GM23338 (cell line): ENCODE results near the gene NEK11. TPM values are rescaled to one million over a fixed set of nuclear protein-coding genes. Genes with fewer than 3 reads are reported as not detected.

Experiments used
- ATAC-seq: fragments of 200-7000 bp; cut with Tn5 transposase; 3 replicates; pipeline ENCODE4 v1.9.1; 2020
- DNase-seq: peaks from one replicate; pipeline ENCODE4 v3.0.0-alpha.2; 2015; ENCODE audit warnings: low spot score
- H2AFZ ChIP-seq: fragments of 200-600 bp; sonication (generic); 2 replicates; pipeline ENCODE4 v1.8.0; 2016; ENCODE audit warnings: antibody characterized with exemption, mild to moderate bottlenecking, moderate library complexity
- H3F3A ChIP-seq: fragments of 200-600 bp; sonication (generic); replicated peaks from 2 replicates; pipeline ENCODE4 v1.8.0; 2017; ENCODE audit warnings: antibody characterized with exemption, mixed run types, low read depth
- H3K27ac ChIP-seq: fragments of 200-600 bp; sonication (generic); 2 replicates; pipeline ENCODE4 v1.6.1; 2016; ENCODE audit warnings: low read depth
- H3K27me3 ChIP-seq: fragments of 200-600 bp; sonication (generic); 2 replicates; pipeline ENCODE4 v1.8.0; 2016; ENCODE audit warnings: mild to moderate bottlenecking, mixed run types, moderate library complexity; ENCODE audit not compliant: insufficient read depth
- H3K36me3 ChIP-seq: fragments of 200-600 bp; sonication (generic); 2 replicates; pipeline ENCODE4 v1.8.0; 2016; ENCODE audit warnings: mild to moderate bottlenecking; ENCODE audit not compliant: insufficient read depth
- H3K4me1 ChIP-seq: fragments of 200-600 bp; sonication (generic); 2 replicates; pipeline ENCODE4 v1.8.0; 2016; ENCODE audit warnings: mild to moderate bottlenecking, moderate library complexity; ENCODE audit not compliant: insufficient read depth
- H3K4me2 ChIP-seq: fragments of 200-600 bp; sonication (generic); 2 replicates; pipeline ENCODE4 v1.7.1; 2017; ENCODE audit warnings: mixed run types
- H3K4me3 ChIP-seq: fragments of 200-600 bp; sonication (generic); 2 replicates; pipeline ENCODE4 v1.6.1; 2016; ENCODE audit warnings: mixed run types
- H3K79me2 ChIP-seq: fragments of 200-600 bp; sonication (generic); replicated peaks from 2 replicates; pipeline ENCODE4 v1.8.0; 2017; ENCODE audit warnings: mild to moderate bottlenecking; ENCODE audit not compliant: insufficient read depth
- H3K9me2 ChIP-seq: fragments of 200-600 bp; sonication (generic); 2 replicates; pipeline ENCODE4 v1.8.0; 2017; ENCODE audit not compliant: insufficient read depth
- H4K20me1 ChIP-seq: fragments of 200-600 bp; sonication (generic); replicated peaks from 2 replicates; pipeline ENCODE4 v1.8.0; 2017; ENCODE audit warnings: mild to moderate bottlenecking; ENCODE audit not compliant: insufficient read depth
- H3K27ac Mint-ChIP-seq: 2 replicates; pipeline ENCODE4 v1.8.0; 2020; ENCODE audit warnings: inconsistent platforms, mild to moderate bottlenecking, moderate library complexity, mixed read lengths
- H3K27me3 Mint-ChIP-seq: 3 replicates; pipeline ENCODE4 v1.8.0; 2022; ENCODE audit warnings: low read depth, mild to moderate bottlenecking, moderate library complexity, mixed read lengths, inconsistent platforms; ENCODE audit not compliant: insufficient read depth, poor library complexity
- H3K36me3 Mint-ChIP-seq: 3 replicates; pipeline ENCODE4 v1.8.0; 2021; ENCODE audit warnings: low read depth, mild to moderate bottlenecking, inconsistent platforms, moderate library complexity, mixed read lengths
- H3K4me1 Mint-ChIP-seq: 3 replicates; pipeline ENCODE4 v1.8.0; 2020; ENCODE audit warnings: mild to moderate bottlenecking, inconsistent platforms, mixed read lengths
- H3K4me3 Mint-ChIP-seq: 3 replicates; pipeline ENCODE4 v1.8.0; 2021; ENCODE audit warnings: moderate library complexity, mild to moderate bottlenecking, inconsistent platforms, mixed read lengths
- H3K9me3 Mint-ChIP-seq: 3 replicates; pipeline ENCODE4 v1.8.0; 2020; ENCODE audit warnings: moderate library complexity, mild to moderate bottlenecking, inconsistent platforms, mixed read lengths
- CREB1 ChIP-seq: fragments of 250-450 bp; sonication (Bioruptor Pico); IDR thresholded peaks from 2 replicates; pipeline ENCODE4 v1.5.0; 2020; ENCODE audit warnings: low read depth, mild to moderate bottlenecking, moderate library complexity
- EZH2 ChIP-seq: fragments of 200-600 bp; sonication (generic); IDR thresholded peaks from one replicate; pipeline ENCODE4 v1.8.0; 2017; ENCODE audit warnings: antibody characterized with exemption, mild to moderate bottlenecking, low read depth; ENCODE audit not compliant: unreplicated experiment
- EZH2phosphoT487 ChIP-seq: fragments of 200-600 bp; sonication (generic); IDR thresholded peaks from one replicate; pipeline ENCODE4 v1.8.1; 2018; ENCODE audit warnings: antibody characterized with exemption; ENCODE audit not compliant: unreplicated experiment
- JUNB ChIP-seq: IDR thresholded peaks from one replicate; pipeline ENCODE4 v1.6.1; 2016; ENCODE audit warnings: antibody characterized with exemption; ENCODE audit not compliant: unreplicated experiment
- NANOG ChIP-seq: IDR thresholded peaks from 2 replicates; pipeline ENCODE4 v1.6.1; 2016; ENCODE audit warnings: antibody characterized with exemption, borderline replicate concordance
- POLR2AphosphoS5 ChIP-seq: IDR thresholded peaks from 2 replicates; pipeline ENCODE4 v1.6.1; 2016; ENCODE audit warnings: antibody characterized with exemption, low read depth
- STAT1 ChIP-seq: IDR thresholded peaks from one replicate; pipeline ENCODE4 v1.6.1; 2016; ENCODE audit warnings: antibody characterized with exemption; ENCODE audit not compliant: unreplicated experiment
- ZNF114 ChIP-seq: fragments of 250-450 bp; sonication (Bioruptor Pico); IDR thresholded peaks from 2 replicates; pipeline ENCODE4 v1.5.0; 2020; ENCODE audit warnings: mild to moderate bottlenecking, moderate library complexity
- ZNF331 ChIP-seq: fragments of 250-450 bp; sonication (Bioruptor Pico); IDR thresholded peaks from 2 replicates; pipeline ENCODE4 v1.5.0; 2020; ENCODE audit warnings: low read depth, mild to moderate bottlenecking, moderate library complexity
- polyA plus RNA-seq: library from polyadenylated mRNA; unstranded; fragments of >200 nt; fragmentation: Nextera tagmentation; extraction: Ambion mirVana; gene quantifications from 2 replicates; pipeline ENCODE4 v1.2.1, GENCODE V29; 2016
- total RNA-seq: library from RNA; depleted of rRNA; stranded (reverse); fragments of >200 nt; shearing (Covaris generic); gene quantifications from 2 replicates; pipeline ENCODE4 v1.2.3, GENCODE V29; 2014
- TF ChIP-seq, protein P1 (sequence below), 2 experiments: fragments of 200-600 bp in 1 of 2; sonication (generic) in 1 of 2; conservative IDR thresholded peaks; 2 replicates each; pipeline versions ENCODE4 v1.5.1 to v1.6.1; 2016 to 2017; ENCODE audit warnings: antibody characterized with exemption in 2 of 2, low read depth in 2 of 2, mild to moderate bottlenecking in 2 of 2, moderate library complexity in 1 of 2
- TF ChIP-seq, protein P2 (sequence below): IDR thresholded peaks from 2 replicates; pipeline ENCODE4 v1.6.1; 2016; ENCODE audit warnings: antibody characterized with exemption
- TF ChIP-seq, protein P3 (sequence below): IDR thresholded peaks from one replicate; pipeline ENCODE4 v1.6.1; 2018; ENCODE audit warnings: antibody characterized with exemption; ENCODE audit not compliant: unreplicated experiment

Gene NEK11
- total and polyA plus RNA-seq, 2 experiments from 2014 or later, result 0.80 to 1.1 TPM

DNA sequence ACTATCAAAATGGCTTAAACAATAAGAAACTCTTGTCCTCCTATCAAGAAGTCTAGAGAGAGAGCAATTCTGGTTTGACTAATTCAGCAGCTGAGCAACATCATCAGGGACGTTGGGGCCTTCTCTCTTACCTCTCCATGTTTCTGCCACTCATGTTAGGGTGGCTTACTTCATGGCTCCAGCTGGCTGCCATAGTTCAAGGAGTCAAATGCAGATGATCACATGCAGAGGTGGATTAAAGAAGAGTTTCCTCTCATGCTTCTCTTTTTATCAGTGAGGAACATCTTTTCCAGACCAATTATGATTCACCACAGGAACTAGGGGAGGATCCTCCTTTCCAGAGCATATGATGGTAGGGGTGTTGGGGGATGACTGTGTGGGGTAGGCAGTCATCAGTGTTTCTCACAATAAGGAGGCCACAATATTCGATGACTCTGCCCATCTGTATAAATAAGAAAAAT is 45.5 kb downstream of the NEK11 start:
- H3K9me2 ChIP-seq, result no peaks in the 10 kb centered on the region
- no peak overlapping the region for H2AFZ ChIP-seq
- H3K27ac Mint-ChIP-seq, result no peak overlapping the region
- H3K4me3 ChIP-seq, result no peak overlapping the region
- no peaks in the 10 kb centered on the region for H4K20me1 ChIP-seq
- TF ChIP-seq CREB1 (no peak), JUNB (no peak), NANOG (no peak), ZNF114 (CRISPR knock-in tag) (no peak)
- TF ChIP-seq, protein P1, sequence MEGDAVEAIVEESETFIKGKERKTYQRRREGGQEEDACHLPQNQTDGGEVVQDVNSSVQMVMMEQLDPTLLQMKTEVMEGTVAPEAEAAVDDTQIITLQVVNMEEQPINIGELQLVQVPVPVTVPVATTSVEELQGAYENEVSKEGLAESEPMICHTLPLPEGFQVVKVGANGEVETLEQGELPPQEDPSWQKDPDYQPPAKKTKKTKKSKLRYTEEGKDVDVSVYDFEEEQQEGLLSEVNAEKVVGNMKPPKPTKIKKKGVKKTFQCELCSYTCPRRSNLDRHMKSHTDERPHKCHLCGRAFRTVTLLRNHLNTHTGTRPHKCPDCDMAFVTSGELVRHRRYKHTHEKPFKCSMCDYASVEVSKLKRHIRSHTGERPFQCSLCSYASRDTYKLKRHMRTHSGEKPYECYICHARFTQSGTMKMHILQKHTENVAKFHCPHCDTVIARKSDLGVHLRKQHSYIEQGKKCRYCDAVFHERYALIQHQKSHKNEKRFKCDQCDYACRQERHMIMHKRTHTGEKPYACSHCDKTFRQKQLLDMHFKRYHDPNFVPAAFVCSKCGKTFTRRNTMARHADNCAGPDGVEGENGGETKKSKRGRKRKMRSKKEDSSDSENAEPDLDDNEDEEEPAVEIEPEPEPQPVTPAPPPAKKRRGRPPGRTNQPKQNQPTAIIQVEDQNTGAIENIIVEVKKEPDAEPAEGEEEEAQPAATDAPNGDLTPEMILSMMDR (conservative IDR thresholded peaks at IDR 0.05; ENCODE audit: low read depth in 2 of 2), result no peak
- TF ChIP-seq, protein P2, sequence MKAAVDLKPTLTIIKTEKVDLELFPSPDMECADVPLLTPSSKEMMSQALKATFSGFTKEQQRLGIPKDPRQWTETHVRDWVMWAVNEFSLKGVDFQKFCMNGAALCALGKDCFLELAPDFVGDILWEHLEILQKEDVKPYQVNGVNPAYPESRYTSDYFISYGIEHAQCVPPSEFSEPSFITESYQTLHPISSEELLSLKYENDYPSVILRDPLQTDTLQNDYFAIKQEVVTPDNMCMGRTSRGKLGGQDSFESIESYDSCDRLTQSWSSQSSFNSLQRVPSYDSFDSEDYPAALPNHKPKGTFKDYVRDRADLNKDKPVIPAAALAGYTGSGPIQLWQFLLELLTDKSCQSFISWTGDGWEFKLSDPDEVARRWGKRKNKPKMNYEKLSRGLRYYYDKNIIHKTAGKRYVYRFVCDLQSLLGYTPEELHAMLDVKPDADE, result no peak
- no peaks in the 10 kb centered on the region for H3K27me3 Mint-ChIP-seq
- no peak for DNase-seq
- no peak overlapping the region for H3K4me3 Mint-ChIP-seq
- no peaks in the 10 kb centered on the region for H3K79me2 ChIP-seq
- no peaks in the 10 kb centered on the region for H3K36me3 ChIP-seq
- peaks cover 19% of the 10 kb centered on the region for H3K4me1 Mint-ChIP-seq
- H3K4me2 ChIP-seq, result no peak overlapping the region
- no peaks in the 10 kb centered on the region for H3K36me3 Mint-ChIP-seq
- ATAC-seq, result no peak
- no peaks in the 10 kb centered on the region for H3F3A ChIP-seq
- peaks cover 10% of the 10 kb centered on the region for H3K4me1 ChIP-seq
- no peaks in the 10 kb centered on the region for H3K27me3 ChIP-seq
- no peaks in the 10 kb centered on the region for H3K9me3 Mint-ChIP-seq
- H3K27ac ChIP-seq, result no peak overlapping the region

DNA sequence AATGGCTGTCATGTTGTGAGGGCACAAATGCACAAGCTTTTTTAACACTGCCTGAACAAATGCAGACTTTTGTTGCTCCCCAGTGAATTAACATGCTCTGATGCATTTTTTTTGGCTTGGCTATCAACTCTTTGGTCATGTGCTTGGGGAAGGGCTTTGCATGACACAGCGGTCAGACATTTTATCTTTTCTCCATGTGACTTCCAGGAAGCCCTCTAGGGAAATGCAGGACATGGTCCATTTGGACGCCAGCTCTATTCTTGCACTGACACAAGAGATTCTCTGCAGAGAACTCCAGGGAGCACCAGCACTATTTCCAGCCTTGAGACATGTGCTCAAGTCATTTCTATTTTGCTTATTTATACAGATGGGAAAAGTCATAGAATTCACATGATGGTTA is 46.2 kb downstream of the NEK11 start:
- Histone ChIP-seq H2AFZ (no peak overlapping the region), H3K4me2 (no peak overlapping the region), H3K79me2 (no peaks in the 10 kb centered on the region), H3K9me2 (no peaks in the 10 kb centered on the region), H3K27ac (no peak overlapping the region), H3K36me3 (no peaks in the 10 kb centered on the region), H3K4me1 (peaks cover 17% of the 10 kb centered on the region), H3F3A (no peaks in the 10 kb centered on the region), H4K20me1 (no peaks in the 10 kb centered on the region), H3K27me3 (no peaks in the 10 kb centered on the region), H3K4me3 (no peak overlapping the region)
- Mint-ChIP-seq H3K4me3 (no peak overlapping the region), H3K27me3 (no peaks in the 10 kb centered on the region), H3K4me1 (peaks cover 26% of the 10 kb centered on the region), H3K36me3 (no peaks in the 10 kb centered on the region), H3K27ac (no peak overlapping the region), H3K9me3 (no peaks in the 10 kb centered on the region)
- no peak for DNase-seq
- no peak for ATAC-seq
- no peak for TF ChIP-seq STAT1
- TF ChIP-seq EZH2, result no peak
- TF ChIP-seq, protein P3, sequence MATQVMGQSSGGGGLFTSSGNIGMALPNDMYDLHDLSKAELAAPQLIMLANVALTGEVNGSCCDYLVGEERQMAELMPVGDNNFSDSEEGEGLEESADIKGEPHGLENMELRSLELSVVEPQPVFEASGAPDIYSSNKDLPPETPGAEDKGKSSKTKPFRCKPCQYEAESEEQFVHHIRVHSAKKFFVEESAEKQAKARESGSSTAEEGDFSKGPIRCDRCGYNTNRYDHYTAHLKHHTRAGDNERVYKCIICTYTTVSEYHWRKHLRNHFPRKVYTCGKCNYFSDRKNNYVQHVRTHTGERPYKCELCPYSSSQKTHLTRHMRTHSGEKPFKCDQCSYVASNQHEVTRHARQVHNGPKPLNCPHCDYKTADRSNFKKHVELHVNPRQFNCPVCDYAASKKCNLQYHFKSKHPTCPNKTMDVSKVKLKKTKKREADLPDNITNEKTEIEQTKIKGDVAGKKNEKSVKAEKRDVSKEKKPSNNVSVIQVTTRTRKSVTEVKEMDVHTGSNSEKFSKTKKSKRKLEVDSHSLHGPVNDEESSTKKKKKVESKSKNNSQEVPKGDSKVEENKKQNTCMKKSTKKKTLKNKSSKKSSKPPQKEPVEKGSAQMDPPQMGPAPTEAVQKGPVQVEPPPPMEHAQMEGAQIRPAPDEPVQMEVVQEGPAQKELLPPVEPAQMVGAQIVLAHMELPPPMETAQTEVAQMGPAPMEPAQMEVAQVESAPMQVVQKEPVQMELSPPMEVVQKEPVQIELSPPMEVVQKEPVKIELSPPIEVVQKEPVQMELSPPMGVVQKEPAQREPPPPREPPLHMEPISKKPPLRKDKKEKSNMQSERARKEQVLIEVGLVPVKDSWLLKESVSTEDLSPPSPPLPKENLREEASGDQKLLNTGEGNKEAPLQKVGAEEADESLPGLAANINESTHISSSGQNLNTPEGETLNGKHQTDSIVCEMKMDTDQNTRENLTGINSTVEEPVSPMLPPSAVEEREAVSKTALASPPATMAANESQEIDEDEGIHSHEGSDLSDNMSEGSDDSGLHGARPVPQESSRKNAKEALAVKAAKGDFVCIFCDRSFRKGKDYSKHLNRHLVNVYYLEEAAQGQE, result no peak
- no peak for TF ChIP-seq CREB1
- no peak for TF ChIP-seq NANOG
- no peak for TF ChIP-seq JUNB
- no peak for TF ChIP-seq ZNF114 (CRISPR knock-in tag)
- no peak for TF ChIP-seq ZNF331 (CRISPR knock-in tag)
- no peak for TF ChIP-seq POLR2AphosphoS5
- TF ChIP-seq, protein P2, result no peak
- TF ChIP-seq, protein P1 (conservative IDR thresholded peaks at IDR 0.05; ENCODE audit: low read depth in 2 of 2), result no peak
- no peak for TF ChIP-seq EZH2phosphoT487
